Measurements from ENCODE around the gene CGRRF1. TPM values are rescaled to one million over a fixed set of nuclear protein-coding genes. Genes with fewer than 3 reads are reported as not detected.

CGRRF1 gene, protein sequence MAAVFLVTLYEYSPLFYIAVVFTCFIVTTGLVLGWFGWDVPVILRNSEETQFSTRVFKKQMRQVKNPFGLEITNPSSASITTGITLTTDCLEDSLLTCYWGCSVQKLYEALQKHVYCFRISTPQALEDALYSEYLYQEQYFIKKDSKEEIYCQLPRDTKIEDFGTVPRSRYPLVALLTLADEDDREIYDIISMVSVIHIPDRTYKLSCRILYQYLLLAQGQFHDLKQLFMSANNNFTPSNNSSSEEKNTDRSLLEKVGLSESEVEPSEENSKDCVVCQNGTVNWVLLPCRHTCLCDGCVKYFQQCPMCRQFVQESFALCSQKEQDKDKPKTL
- 17.0 and 23.8 TPM in 2 replicates for total RNA-seq
- long read RNA-seq, transcript CGRRF1-201 (6 exons, 2,057 nt): major isoform, 40 of 55 reads
- long read RNA-seq, partial matches to known transcripts: 2 of 55 reads
- long read RNA-seq, other reads (novel, unspliced or antisense): 12 of 55 reads

DNA sequence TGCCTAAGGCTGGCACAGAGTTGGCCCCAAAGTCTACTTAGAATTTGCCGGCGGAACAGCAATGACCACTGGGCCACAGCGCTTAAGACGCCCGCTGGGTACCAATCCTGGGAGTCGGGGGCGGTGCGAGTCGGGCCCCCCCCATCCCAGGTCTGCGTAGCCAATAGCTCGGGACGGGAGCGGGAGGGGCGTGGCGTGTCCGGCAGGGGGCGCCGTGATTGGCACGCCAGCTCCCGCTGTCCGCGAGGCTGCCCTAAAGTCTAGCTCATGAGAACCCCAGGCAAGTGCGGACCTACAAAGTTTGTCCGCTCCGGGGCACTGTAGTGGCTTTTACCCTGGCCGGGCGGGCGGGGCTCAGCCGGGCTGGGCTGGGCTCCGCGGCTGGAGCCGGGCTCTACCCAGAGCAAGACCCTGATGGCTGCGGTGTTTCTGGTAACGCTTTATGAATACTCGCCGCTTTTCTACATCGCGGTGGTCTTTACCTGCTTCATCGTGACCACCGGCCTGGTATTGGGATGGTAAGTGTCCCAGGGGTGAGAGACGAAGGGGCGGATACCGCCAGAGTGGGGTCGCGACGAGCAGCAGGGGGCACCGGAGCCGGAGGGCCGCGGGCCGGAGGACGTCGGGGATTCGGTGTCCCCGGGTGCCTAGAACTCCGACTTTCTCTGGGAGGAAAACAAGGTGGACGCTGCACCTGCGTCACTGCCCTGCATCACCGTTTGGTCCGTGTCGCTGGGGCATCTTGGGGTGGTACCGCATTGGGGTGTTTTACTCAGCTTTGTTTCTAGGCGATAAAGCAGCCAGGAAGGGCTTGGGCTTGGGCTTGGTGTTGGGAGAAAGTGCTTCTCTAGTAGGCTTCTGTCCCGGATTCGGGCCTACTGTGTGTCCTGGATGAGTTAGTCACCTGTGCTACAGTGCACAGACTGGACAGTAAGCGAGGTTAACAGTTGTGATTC is at the start of gene CGRRF1:
Gene CGRRF1 (plus strand): TSS at position 361 of the 956 bp plus-strand sequence. CDS start 54 bp downstream, at position 415.
- TF ChIP-seq, protein P1, sequence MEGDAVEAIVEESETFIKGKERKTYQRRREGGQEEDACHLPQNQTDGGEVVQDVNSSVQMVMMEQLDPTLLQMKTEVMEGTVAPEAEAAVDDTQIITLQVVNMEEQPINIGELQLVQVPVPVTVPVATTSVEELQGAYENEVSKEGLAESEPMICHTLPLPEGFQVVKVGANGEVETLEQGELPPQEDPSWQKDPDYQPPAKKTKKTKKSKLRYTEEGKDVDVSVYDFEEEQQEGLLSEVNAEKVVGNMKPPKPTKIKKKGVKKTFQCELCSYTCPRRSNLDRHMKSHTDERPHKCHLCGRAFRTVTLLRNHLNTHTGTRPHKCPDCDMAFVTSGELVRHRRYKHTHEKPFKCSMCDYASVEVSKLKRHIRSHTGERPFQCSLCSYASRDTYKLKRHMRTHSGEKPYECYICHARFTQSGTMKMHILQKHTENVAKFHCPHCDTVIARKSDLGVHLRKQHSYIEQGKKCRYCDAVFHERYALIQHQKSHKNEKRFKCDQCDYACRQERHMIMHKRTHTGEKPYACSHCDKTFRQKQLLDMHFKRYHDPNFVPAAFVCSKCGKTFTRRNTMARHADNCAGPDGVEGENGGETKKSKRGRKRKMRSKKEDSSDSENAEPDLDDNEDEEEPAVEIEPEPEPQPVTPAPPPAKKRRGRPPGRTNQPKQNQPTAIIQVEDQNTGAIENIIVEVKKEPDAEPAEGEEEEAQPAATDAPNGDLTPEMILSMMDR (conservative IDR thresholded peaks at IDR 0.05): peak; percentile 71
- Mint-ChIP-seq H3K36me3 (ENCODE audit: low read depth) (peaks cover 10% of the 10 kb centered on the region), H3K9me3 (no peaks in the 10 kb centered on the region), H3K27me3 (ENCODE audit: low read depth) (peaks cover 7% of the 10 kb centered on the region), H3K4me3 (peak within 1 kb of the TSS; percentile 98), H3K27ac (ENCODE audit: unreplicated experiment) (peak within 1 kb of the TSS; percentile 98), H3K4me1 (peaks cover 25% of the 10 kb centered on the region)
- peak; percentile 99 for DNase-seq (ENCODE audit: low read depth, low spot score)

DNA sequence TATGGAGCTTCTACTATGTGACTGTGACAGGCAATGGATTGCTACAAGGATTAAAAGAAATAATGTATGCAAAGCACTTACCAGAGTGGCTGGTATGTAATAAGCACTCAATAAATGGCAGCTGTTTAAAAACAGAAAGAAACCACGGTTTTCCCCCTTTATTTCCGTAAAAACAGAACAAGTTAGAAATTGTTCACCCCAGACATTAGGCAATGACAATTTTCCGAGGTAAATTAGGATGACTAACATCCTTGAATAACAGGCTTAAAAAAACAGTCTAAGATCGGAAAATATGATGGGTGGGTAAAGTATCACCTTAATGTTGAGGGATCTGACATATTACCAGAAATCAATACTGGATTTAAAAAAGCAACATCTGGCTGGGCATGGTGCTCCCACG is 47.7 kb upstream of the CGRRF1 start:
- H3K27ac Mint-ChIP-seq (ENCODE audit: unreplicated experiment): no peak overlapping the region
- no peaks in the 10 kb centered on the region for H3K27me3 Mint-ChIP-seq (ENCODE audit: low read depth)
- peaks cover 6% of the 10 kb centered on the region for H3K9me3 Mint-ChIP-seq
- no peak for DNase-seq (ENCODE audit: low read depth, low spot score)
- TF ChIP-seq, protein P1 (conservative IDR thresholded peaks at IDR 0.05): no peak
- H3K4me3 Mint-ChIP-seq: no peak overlapping the region
- H3K36me3 Mint-ChIP-seq (ENCODE audit: low read depth): peaks cover 9% of the 10 kb centered on the region
- H3K4me1 Mint-ChIP-seq: no peaks in the 10 kb centered on the region

DNA sequence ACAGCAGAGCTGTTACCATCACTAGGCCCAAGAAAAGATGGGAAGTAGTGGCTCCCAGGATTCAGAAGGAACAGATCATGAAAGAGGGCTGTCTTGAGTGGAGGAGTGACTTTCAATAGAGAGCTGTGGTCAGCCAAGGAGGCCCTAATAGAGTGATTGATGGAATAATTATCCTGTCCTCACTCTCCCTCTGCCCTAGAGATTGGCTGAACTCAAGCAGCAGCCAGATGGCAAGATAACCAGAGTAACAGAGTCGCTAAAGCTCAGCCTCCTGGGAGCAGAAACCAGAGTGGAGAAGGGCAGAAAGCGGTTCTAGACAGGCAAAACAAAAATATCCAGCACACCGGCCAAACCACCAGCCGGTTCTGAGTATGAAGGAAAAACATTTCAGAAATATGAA is 44.1 kb upstream of the CGRRF1 start:
- Mint-ChIP-seq H3K36me3 (ENCODE audit: low read depth) (peaks cover 14% of the 10 kb centered on the region), H3K4me1 (no peaks in the 10 kb centered on the region), H3K27ac (ENCODE audit: unreplicated experiment) (no peak overlapping the region), H3K27me3 (ENCODE audit: low read depth) (no peaks in the 10 kb centered on the region), H3K4me3 (no peak overlapping the region), H3K9me3 (peaks cover 9% of the 10 kb centered on the region)
- no peak for DNase-seq (ENCODE audit: low read depth, low spot score)
- TF ChIP-seq, protein P1 (conservative IDR thresholded peaks at IDR 0.05): no peak

DNA sequence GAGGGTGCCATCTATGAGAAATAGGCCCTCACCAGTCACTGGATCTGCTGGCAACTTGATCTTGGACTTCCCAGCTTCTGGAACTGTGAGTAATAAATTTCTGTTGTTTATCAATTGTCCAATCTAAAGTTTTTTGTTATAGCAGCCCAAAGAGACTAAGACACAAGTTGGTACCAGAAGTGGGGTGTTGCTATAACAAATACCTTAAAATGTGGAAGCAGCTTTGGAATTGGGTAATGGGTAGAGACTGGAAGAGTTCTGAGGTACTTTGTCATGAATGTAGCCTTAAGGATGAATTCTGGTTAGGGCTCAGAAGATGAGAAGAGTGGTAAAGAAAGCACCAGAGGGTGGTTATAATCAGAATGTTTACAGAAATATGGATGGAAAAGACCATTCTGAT is 42.4 kb upstream of the CGRRF1 start:
- no peak for DNase-seq (ENCODE audit: low read depth, low spot score)
- H3K27ac Mint-ChIP-seq (ENCODE audit: unreplicated experiment): no peak overlapping the region
- H3K4me1 Mint-ChIP-seq: no peaks in the 10 kb centered on the region
- peaks cover 9% of the 10 kb centered on the region for H3K9me3 Mint-ChIP-seq
- no peak overlapping the region for H3K4me3 Mint-ChIP-seq
- no peaks in the 10 kb centered on the region for H3K27me3 Mint-ChIP-seq (ENCODE audit: low read depth)
- peaks cover 14% of the 10 kb centered on the region for H3K36me3 Mint-ChIP-seq (ENCODE audit: low read depth)
- TF ChIP-seq, protein P1 (conservative IDR thresholded peaks at IDR 0.05): no peak

DNA sequence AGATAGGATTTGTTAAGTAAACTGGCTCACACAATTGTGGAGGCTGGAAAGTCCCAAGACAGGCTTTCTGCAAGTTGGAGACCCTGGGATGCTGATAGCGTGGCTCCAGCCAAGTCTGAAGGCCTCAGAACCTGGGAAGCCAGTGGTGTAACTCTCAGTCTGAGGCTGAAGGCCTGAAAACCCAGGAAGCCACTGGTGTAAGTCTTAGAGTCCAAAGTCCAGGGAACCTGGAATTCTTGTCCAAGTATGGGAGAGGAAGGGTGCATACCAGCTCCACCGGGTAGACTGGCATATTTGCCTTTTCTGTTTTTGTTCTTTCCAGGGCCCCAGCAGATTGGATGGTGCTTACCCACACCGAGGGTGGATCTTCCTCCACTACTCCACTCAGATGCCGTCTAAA is 39.0 kb upstream of the CGRRF1 start:
- Mint-ChIP-seq H3K4me1 (no peaks in the 10 kb centered on the region), H3K27me3 (ENCODE audit: low read depth) (no peaks in the 10 kb centered on the region), H3K9me3 (peaks cover 9% of the 10 kb centered on the region), H3K27ac (ENCODE audit: unreplicated experiment) (peak overlapping the region; percentile 71), H3K36me3 (ENCODE audit: low read depth) (peaks cover 19% of the 10 kb centered on the region), H3K4me3 (no peak overlapping the region)
- TF ChIP-seq, protein P1 (conservative IDR thresholded peaks at IDR 0.05): no peak
- no peak for DNase-seq (ENCODE audit: low read depth, low spot score)

All from neural crest cell (in vitro differentiated cells).